Fibroblast of mammary gland (primary cell): ENCODE data around the gene VARS2.

ENCODE experiments used
- DNase-seq: peaks from one replicate; pipeline ENCODE4 v3.0.0-alpha.2; 2010; ENCODE audit warnings: low read depth
- H3K4me3 ChIP-seq: 2 replicates; pipeline ENCODE4 v1.5.1; 2011; ENCODE audit warnings: low read depth, mild to moderate bottlenecking, low read length, moderate library complexity; ENCODE audit not compliant: control insufficient read depth
- TF ChIP-seq, protein P1 (sequence below): conservative IDR thresholded peaks from 2 replicates; pipeline ENCODE4 v1.5.1; 2011; ENCODE audit warnings: low read depth, low read length, inconsistent platforms; ENCODE audit not compliant: control insufficient read depth, insufficient read depth

Gene VARS2

DNA sequence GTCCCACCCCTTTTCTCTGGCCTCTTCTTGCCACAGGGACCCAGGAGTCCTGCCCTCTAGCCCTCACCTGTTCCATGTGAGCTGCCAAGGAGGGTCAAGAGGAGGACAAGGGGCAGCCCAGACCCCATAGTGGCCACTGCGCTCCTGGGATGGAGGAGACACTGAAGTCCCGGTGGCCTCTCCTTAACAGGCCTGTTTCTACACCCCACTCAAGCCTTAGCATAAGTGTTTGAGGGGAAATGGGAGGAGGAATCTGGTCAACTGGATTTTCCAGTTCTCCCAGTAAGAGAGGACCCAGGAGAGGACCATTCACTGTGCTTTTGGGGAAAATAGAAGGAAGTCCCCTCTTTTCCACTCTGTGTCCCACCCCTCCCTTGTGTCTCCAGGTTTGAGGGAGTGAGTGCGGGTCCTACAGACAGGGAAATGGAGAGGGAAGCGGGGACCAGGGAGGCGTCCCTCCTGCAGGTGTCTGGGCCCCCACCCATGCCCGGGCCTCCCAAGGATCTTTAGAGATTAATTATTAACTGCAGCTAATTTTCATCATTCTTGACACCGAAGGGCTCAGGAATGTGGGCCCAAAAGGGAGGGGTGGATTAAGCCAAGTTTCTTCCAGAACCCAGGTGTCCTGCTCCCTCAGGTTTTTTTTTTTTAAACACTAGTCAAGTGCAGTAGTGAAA, 18.1 kb downstream of the VARS2 start, which contains the start of gene SFTA2:
TSS of gene SFTA2 (minus strand) at position 202 of the 677 bp plus-strand sequence. CDS start at position 128, 74 bp downstream.
- TF ChIP-seq, protein P1, sequence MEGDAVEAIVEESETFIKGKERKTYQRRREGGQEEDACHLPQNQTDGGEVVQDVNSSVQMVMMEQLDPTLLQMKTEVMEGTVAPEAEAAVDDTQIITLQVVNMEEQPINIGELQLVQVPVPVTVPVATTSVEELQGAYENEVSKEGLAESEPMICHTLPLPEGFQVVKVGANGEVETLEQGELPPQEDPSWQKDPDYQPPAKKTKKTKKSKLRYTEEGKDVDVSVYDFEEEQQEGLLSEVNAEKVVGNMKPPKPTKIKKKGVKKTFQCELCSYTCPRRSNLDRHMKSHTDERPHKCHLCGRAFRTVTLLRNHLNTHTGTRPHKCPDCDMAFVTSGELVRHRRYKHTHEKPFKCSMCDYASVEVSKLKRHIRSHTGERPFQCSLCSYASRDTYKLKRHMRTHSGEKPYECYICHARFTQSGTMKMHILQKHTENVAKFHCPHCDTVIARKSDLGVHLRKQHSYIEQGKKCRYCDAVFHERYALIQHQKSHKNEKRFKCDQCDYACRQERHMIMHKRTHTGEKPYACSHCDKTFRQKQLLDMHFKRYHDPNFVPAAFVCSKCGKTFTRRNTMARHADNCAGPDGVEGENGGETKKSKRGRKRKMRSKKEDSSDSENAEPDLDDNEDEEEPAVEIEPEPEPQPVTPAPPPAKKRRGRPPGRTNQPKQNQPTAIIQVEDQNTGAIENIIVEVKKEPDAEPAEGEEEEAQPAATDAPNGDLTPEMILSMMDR = no peak
- DNase-seq = no peak

DNA sequence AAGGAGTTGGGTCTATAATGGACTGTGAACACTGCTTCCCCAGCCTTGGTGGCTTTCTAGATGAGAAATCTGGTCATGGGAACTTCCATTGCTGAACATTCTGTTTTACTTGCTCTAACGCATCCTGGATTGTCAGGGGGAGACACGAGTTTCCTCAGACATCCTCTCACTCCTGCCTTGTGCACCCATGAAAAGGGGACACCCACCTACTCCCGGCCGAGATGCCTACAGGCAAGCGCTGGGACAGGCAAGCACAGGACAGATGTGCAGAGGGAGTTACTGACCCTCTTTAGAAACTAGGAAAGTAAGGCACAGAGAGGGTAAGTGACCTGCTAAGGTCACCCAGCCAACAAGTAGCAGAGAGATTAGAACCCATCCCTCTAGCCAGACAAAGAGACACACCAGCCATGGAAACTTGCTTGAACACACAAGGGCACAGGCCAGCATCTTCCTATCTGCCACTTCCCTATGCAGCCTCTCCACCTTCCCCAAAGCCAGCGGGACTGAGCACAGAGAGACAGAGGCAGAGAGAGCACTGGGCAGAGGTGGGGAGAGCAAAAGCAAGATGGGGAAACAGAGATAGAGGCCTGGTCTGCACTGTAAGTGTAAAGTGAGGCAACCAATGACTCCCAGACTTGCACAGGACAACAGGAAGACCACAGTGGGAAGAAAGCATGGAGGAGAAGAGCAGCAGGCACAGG, 18.8 kb downstream of the VARS2 start:
- TF ChIP-seq, protein P1 = no peak
- DNase-seq = no peak
- H3K4me3 ChIP-seq = no peak overlapping the region

More for the DNA sequence above, 18.1 kb downstream of the VARS2 start, which contains the start of gene SFTA2:
- no peak within 1 kb of the TSS for H3K4me3 ChIP-seq

DNA sequence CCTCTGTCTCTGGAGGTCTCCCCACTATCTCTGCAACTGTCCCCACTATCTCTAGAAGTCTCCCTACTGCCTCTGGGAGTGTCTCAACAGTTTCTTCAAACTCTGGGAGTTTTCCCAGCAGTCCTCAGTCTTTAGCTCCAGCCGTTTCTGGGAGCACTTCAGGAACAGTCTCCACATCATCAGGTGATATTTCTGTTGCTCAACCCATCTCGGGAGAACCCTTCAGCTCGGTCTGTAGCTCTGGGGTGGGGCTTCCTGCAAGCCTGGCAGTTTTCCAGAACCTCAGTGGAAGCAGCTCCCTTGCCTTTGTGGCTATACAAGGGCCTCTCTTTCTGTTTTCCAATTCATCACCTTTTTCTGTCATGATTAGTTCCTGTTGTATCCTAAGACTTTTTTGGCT, 21.0 kb downstream of the VARS2 start:
- DNase-seq = no peak
- TF ChIP-seq, protein P1 = no peak
- no peak overlapping the region for H3K4me3 ChIP-seq

DNA sequence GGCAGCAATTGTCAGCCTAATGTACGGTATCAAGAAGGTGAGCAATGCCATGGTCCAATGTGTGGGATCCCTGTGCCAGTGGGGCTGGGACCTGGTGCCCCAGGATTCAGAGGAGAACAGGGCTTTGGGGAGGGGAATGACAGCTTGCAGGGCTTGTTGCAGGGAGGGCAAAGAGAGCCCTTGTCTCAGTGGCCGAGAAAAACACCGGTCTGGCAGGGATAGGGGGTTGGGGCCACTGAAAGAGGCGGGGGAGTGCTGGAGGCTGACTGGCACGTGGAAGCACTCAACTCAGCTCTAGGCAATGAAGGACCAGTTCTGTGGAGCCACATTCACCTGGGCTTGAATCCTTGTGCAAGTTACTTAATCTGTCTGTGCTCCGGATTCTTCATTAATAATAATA, 23.2 kb downstream of the VARS2 start:
- no peak overlapping the region for H3K4me3 ChIP-seq
- no peak for DNase-seq
- TF ChIP-seq, protein P1 = no peak

DNA sequence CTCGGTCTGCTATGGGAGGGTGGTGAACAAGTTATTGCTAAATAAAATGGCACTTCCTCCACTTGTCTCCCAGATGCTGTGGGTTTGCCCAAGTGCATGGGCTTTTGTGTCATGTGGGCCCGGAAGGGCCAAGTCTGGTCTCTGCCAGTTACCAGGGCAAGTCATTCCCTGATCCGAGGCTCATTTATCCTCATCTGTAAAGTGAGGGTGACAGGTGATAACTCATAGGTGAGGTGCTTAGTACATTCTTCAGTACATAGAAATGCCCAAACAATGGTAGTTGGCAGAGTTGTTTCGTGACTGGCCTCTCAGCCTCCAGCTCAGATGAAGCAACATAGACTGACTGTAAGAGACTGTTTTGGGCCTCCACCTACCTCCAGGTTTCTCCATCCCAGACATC, 24.7 kb downstream of the VARS2 start:
- TF ChIP-seq, protein P1 = no peak
- H3K4me3 ChIP-seq = no peak overlapping the region
- no peak for DNase-seq

DNA sequence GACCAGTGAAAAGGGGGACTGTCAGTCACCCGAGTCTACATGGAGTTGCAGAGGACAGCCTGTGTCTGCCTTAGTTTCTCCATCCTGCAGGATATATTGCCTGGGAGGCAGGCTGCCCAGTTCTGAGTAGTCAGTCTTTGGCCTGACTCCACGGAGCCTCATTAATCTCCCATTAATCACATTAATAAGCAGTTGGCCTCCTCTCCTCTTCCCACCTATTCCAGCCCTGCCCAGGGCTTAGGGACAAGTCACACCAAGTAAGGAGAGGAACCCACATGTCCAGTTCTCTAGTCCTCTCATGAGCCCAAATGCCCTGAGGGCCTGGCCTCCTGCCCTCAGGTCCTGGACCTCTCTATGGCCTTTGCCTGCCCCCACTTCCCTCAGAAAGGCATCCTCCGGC, 25.4 kb downstream of the VARS2 start:
- peak; percentile 61 for DNase-seq
- TF ChIP-seq, protein P1 = no peak
- H3K4me3 ChIP-seq = no peak overlapping the region
